HCT116 (cell line): Measurements from ENCODE around the gene TTC27. TPM values are rescaled to one million over a fixed set of nuclear protein-coding genes. Genes with fewer than 3 reads are reported as not detected.

Source experiments
- ATAC-seq: fragments of 200-7000 bp; cut with Tn5 transposase; 2 replicates; pipeline ENCODE4 v1.9.1; 2020; ENCODE audit warnings: mild to moderate bottlenecking, moderate library complexity
- BruUV-seq: library from RNA; stranded (reverse); fragments of 400-500 nt; replicated peaks from 2 replicates; lab custom pipeline; 2021; lab: Mats Ljungman, UMichigan
- CTCF ChIA-PET: fragments of 300-600 bp; sonication (Branson Sonifier 250); formaldehyde crosslinking; loops from one replicate; lab custom pipeline; 2021; ENCODE audit warnings: antibody characterized with exemption; lab: Charles Lee
- POLR2A ChIA-PET: fragments of 300-600, 350-600 bp; sonication (Branson Sonifier 250); formaldehyde crosslinking; loops from one replicate; lab custom pipeline; 2021; ENCODE audit warnings: antibody characterized with exemption; lab: Charles Lee
- RAD21 ChIA-PET, 2 experiments: fragments of 300-600 bp; sonication (Branson Sonifier 250); formaldehyde crosslinking; loops; one replicate each; lab custom pipeline; 2023; ENCODE audit warnings: low total read pairs in 2 of 2; ENCODE audit not compliant: uncharacterized antibody in 2 of 2, unreplicated experiment in 2 of 2, low non-redundant PET in 1 of 2; lab: Charles Lee
- DNase-seq: peaks from one replicate; pipeline ENCODE4 v3.0.0-alpha.2; 2010; ENCODE audit warnings: low read depth, low spot score
- H2AFZ ChIP-seq: fragments of 200-600 bp; shearing (Covaris generic), sonication (generic); 2 replicates; pipeline ENCODE4 v1.6.1; 2017; ENCODE audit warnings: low read depth, mixed run types, mixed read lengths, antibody characterized with exemption, low read length; ENCODE audit not compliant: poor library complexity, severe bottlenecking
- H3K27ac ChIP-seq: 2 replicates; pipeline ENCODE4 v1.5.1; 2012; ENCODE audit warnings: low read depth, low read length
- H3K27me3 ChIP-seq: fragments of 200-600 bp; sonication (generic); 2 replicates; pipeline ENCODE4 v1.6.1; 2016; ENCODE audit warnings: mixed run types, low read length, mixed read lengths; ENCODE audit not compliant: insufficient read depth
- H3K36me3 ChIP-seq, 2 experiments: fragments of 200-500 bp in 1 of 2; fragments of 200-600 bp in 1 of 2; sonication (Bioruptor generic) in 1 of 2; sonication (generic) in 1 of 2; 2 replicates each; pipeline versions ENCODE4 v1.5.1 to v1.6.1; 2014 to 2016; ENCODE audit warnings: low read length in 2 of 2, inconsistent platforms in 1 of 2, mixed read lengths in 1 of 2, mixed run types in 1 of 2; ENCODE audit not compliant: insufficient read depth in 2 of 2, control insufficient read depth in 1 of 2
- H3K4me1 ChIP-seq, 2 experiments: fragments of 200-600 bp in 1 of 2; sonication (generic) in 1 of 2; 2 replicates each; pipeline versions ENCODE4 v1.5.1 to v1.6.1; 2012 to 2017; ENCODE audit warnings: low read length in 2 of 2, inconsistent platforms in 1 of 2, mild to moderate bottlenecking in 1 of 2, mixed read lengths in 1 of 2, mixed run types in 1 of 2, moderate library complexity in 1 of 2; ENCODE audit not compliant: insufficient read depth in 2 of 2, control insufficient read depth in 1 of 2
- H3K4me2 ChIP-seq: fragments of 200-600 bp; sonication (generic); 2 replicates; pipeline ENCODE4 v1.6.1; 2017; ENCODE audit warnings: mixed run types, low read length, mixed read lengths
- H3K4me3 ChIP-seq, 2 experiments: fragments of 200-600 bp in 1 of 2; sonication (generic) in 1 of 2; replicated peaks in 1 of 2; 2 replicates each; pipeline ENCODE4 v1.5.1; 2011 to 2016; ENCODE audit warnings: low read length in 2 of 2, control low read depth in 1 of 2, low read depth in 1 of 2, mild to moderate bottlenecking in 1 of 2, mixed read lengths in 1 of 2, mixed run types in 1 of 2
- H3K79me2 ChIP-seq: fragments of 200-600 bp; sonication (generic); 2 replicates; pipeline ENCODE4 v1.6.1; 2017; ENCODE audit warnings: mild to moderate bottlenecking, mixed run types, low read length, moderate library complexity, mixed read lengths; ENCODE audit not compliant: insufficient read depth
- H3K9ac ChIP-seq: fragments of 200-600 bp; sonication (generic); 2 replicates; pipeline ENCODE4 v1.6.1; 2016; ENCODE audit warnings: low read length, mixed read lengths
- H3K9me2 ChIP-seq: fragments of 200-600 bp; sonication (generic), shearing (Covaris generic); 2 replicates; pipeline ENCODE4 v1.6.1; 2017; ENCODE audit warnings: mixed run types, mild to moderate bottlenecking, moderate library complexity; ENCODE audit not compliant: insufficient read depth
- H3K9me3 ChIP-seq, 2 experiments: fragments of 200-500 bp in 1 of 2; fragments of 200-600 bp in 1 of 2; sonication (Bioruptor generic) in 1 of 2; sonication (generic) in 1 of 2; 2 replicates each; pipeline ENCODE4 v1.6.1; 2014 to 2017; ENCODE audit warnings: low read length in 2 of 2, mixed read lengths in 2 of 2, inconsistent platforms in 1 of 2, low read depth in 1 of 2, mild to moderate bottlenecking in 1 of 2, mixed run types in 1 of 2, moderate library complexity in 1 of 2; ENCODE audit not compliant: control insufficient read depth in 1 of 2, insufficient read depth in 1 of 2
- H4K20me1 ChIP-seq: fragments of 200-600 bp; sonication (generic), shearing (Covaris generic); 2 replicates; pipeline ENCODE4 v1.6.1; 2017; ENCODE audit warnings: mixed run types, mild to moderate bottlenecking, moderate library complexity; ENCODE audit not compliant: insufficient read depth
- CBX3 ChIP-seq: IDR thresholded peaks from 2 replicates; pipeline ENCODE4 v1.6.1; 2012; ENCODE audit warnings: low read depth
- CEBPB ChIP-seq: IDR thresholded peaks from 2 replicates; pipeline ENCODE4 v1.6.1; 2012; ENCODE audit warnings: low read depth
- EGR1 ChIP-seq: IDR thresholded peaks from 2 replicates; pipeline ENCODE4 v1.6.1; 2012; ENCODE audit warnings: low read depth
- EZH2 ChIP-seq: fragments of 200-600 bp; sonication (generic); IDR thresholded peaks from 2 replicates; pipeline ENCODE4 v1.6.1; 2017; ENCODE audit warnings: antibody characterized with exemption, mixed run types
- FOSL1 ChIP-seq: IDR thresholded peaks from 2 replicates; pipeline ENCODE4 v1.6.1; 2012; ENCODE audit warnings: low read depth
- JUND ChIP-seq: IDR thresholded peaks from 2 replicates; pipeline ENCODE4 v1.6.1; 2012
- POLR2A ChIP-seq: IDR thresholded peaks from 2 replicates; pipeline ENCODE4 v1.7.0; 2011; ENCODE audit warnings: borderline replicate concordance; ENCODE audit not compliant: insufficient read depth, insufficient read length; ENCODE audit errors: extremely low read depth
- POLR2AphosphoS5 ChIP-seq: IDR thresholded peaks from 2 replicates; pipeline ENCODE4 v1.6.1; 2011; ENCODE audit warnings: mild to moderate bottlenecking, low read depth, low read length, moderate library complexity
- SIN3A ChIP-seq: IDR thresholded peaks from 2 replicates; pipeline ENCODE4 v1.6.1; 2012; ENCODE audit warnings: low read depth
- SP1 ChIP-seq: IDR thresholded peaks from 2 replicates; pipeline ENCODE4 v1.6.1; 2012; ENCODE audit warnings: low read depth
- SRF ChIP-seq: IDR thresholded peaks from 2 replicates; pipeline ENCODE4 v1.6.1; 2012; ENCODE audit warnings: low read depth
- YY1 ChIP-seq: IDR thresholded peaks from 2 replicates; pipeline ENCODE4 v1.6.1; 2011; ENCODE audit warnings: low read length, low read depth, moderate library complexity, mild to moderate bottlenecking; ENCODE audit not compliant: insufficient replicate concordance; ENCODE audit errors: extremely low read depth
- ZFX ChIP-seq: fragments of 450-650 bp; IDR thresholded peaks from 2 replicates; pipeline ENCODE4 v1.6.1; 2017
- ZNF274 ChIP-seq: fragments of 200-500 bp; sonication (Bioruptor generic); IDR thresholded peaks from 2 replicates; pipeline ENCODE4 v1.6.1; 2014; ENCODE audit warnings: mild to moderate bottlenecking, low read depth, low read length, inconsistent platforms
- intact Hi-C: fragments of 100-400 bp; cut with micrococcal nuclease; formaldehyde crosslinking; loops from 2 replicates; pipeline ENCODE4 v1.10.0; 2022
- total RNA-seq: library from RNA; stranded (reverse); gene quantifications from one replicate; pipeline ENCODE4 v1.2.1, GENCODE V29; 2021; ENCODE audit not compliant: unreplicated experiment
- TF ChIP-seq, protein P1 (sequence below): IDR thresholded peaks from 2 replicates; pipeline ENCODE4 v1.6.1; 2012
- TF ChIP-seq, protein P2 (sequence below), 3 experiments: fragments of 200-600 bp in 1 of 3; sonication (generic) in 1 of 3; IDR thresholded peaks in 2 of 3; conservative IDR thresholded peaks in 1 of 3; 2 replicates each; pipeline ENCODE4 v1.5.1; 2012 to 2017; ENCODE audit warnings: low read depth in 2 of 3, low read length in 2 of 3, antibody characterized with exemption in 1 of 3, borderline replicate concordance in 1 of 3, control low read depth in 1 of 3, mild to moderate bottlenecking in 1 of 3, mixed read lengths in 1 of 3, mixed run types in 1 of 3, moderate library complexity in 1 of 3; ENCODE audit not compliant: insufficient read depth in 1 of 3
- TF ChIP-seq, protein P3 (sequence below): IDR thresholded peaks from 2 replicates; pipeline ENCODE4 v1.6.1; 2012; ENCODE audit warnings: low read depth
- TF ChIP-seq, protein P4 (sequence below): IDR thresholded peaks from 2 replicates; pipeline ENCODE4 v1.6.1; 2012
- TF ChIP-seq, protein P5 (sequence below): IDR thresholded peaks from 2 replicates; pipeline ENCODE4 v1.6.1; 2011; ENCODE audit warnings: mild to moderate bottlenecking, low read length, moderate library complexity; ENCODE audit not compliant: insufficient replicate concordance; ENCODE audit errors: extremely low read depth

TTC27 gene
- total RNA-seq, 1 experiment from 2014 or later = 24.4 TPM

DNA sequence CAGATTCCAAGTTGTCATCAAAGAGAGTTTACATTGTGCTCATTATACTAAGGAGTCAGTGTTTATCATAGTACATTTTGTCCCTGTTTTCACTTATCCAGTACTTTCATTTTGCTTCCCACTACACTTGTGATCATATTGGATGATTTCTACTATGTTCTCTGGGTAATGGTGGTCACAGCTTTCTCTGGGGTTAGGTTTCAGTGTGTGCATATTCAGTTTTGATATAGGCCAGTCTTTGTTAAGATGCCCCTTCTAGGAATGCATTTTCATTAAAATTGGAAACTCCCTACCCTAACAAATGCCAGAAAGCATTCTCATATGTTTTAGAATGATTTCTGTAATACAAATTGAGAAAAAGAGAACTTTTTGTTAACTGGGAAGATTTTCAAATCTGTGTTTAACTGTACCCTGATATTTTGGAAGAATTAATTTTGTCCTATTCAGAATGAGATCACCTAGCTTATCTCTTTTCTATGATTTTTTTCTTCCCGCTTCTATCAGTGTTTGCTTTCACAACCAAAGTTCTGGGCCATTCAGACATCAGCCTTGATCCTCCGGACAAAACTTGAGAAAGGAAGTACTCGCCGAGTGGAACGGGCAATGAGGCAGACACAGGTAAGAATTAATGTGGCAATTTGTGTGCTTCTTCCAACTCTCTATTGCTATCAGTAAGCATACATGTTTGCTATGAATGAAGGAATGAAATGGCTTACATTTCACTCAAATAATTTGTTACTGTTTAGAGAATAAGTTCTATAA lies 74.6 kb downstream of the TTC27 start:
- ChIA-PET CTCF (no interaction called here), RAD21 (no interaction called here), POLR2A (no interaction called here)
- Histone ChIP-seq H3K27me3 (no peaks in the 10 kb centered on the region), H3K27ac (no peak overlapping the region), H3K9me2 (no peaks in the 10 kb centered on the region), H4K20me1 (no peaks in the 10 kb centered on the region), H3K9ac (no peak overlapping the region), H3K36me3 (0 out of 4 replicates have a peak, but pooled peaks cover 0 to 3% of the 10 kb centered on the region in 2 experiments), H3K9me3 (no peaks in the 10 kb centered on the region), H3K4me3 (no peak overlapping the region), H2AFZ (no peak overlapping the region), H3K79me2 (no peaks in the 10 kb centered on the region), H3K4me2 (no peak overlapping the region), H3K4me1 (no peaks in the 10 kb centered on the region)
- intact Hi-C loops = no loop called here
- no peak for DNase-seq
- ATAC-seq = no peak
- TF ChIP-seq EGR1 (no peak), EZH2 (no peak), SP1 (no peak), CBX3 (no peak), ZFX (no peak), ZNF274 (no peak), CEBPB (no peak), SRF (no peak), POLR2A (no peak), YY1 (no peak), SIN3A (no peak), POLR2AphosphoS5 (no peak), JUND (no peak), FOSL1 (no peak)
- TF ChIP-seq, protein P1, sequence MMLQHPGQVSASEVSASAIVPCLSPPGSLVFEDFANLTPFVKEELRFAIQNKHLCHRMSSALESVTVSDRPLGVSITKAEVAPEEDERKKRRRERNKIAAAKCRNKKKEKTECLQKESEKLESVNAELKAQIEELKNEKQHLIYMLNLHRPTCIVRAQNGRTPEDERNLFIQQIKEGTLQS = no peak
- TF ChIP-seq, protein P2, sequence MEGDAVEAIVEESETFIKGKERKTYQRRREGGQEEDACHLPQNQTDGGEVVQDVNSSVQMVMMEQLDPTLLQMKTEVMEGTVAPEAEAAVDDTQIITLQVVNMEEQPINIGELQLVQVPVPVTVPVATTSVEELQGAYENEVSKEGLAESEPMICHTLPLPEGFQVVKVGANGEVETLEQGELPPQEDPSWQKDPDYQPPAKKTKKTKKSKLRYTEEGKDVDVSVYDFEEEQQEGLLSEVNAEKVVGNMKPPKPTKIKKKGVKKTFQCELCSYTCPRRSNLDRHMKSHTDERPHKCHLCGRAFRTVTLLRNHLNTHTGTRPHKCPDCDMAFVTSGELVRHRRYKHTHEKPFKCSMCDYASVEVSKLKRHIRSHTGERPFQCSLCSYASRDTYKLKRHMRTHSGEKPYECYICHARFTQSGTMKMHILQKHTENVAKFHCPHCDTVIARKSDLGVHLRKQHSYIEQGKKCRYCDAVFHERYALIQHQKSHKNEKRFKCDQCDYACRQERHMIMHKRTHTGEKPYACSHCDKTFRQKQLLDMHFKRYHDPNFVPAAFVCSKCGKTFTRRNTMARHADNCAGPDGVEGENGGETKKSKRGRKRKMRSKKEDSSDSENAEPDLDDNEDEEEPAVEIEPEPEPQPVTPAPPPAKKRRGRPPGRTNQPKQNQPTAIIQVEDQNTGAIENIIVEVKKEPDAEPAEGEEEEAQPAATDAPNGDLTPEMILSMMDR (IDR thresholded peaks at IDR 0.05 in 2 of 3, conservative IDR thresholded peaks at IDR 0.05 in 1 of 3; ENCODE audit: borderline replicate concordance in 1 of 3, insufficient read depth in 1 of 3, low read depth in 2 of 3, low read length in 2 of 3) = no peak
- TF ChIP-seq, protein P3, sequence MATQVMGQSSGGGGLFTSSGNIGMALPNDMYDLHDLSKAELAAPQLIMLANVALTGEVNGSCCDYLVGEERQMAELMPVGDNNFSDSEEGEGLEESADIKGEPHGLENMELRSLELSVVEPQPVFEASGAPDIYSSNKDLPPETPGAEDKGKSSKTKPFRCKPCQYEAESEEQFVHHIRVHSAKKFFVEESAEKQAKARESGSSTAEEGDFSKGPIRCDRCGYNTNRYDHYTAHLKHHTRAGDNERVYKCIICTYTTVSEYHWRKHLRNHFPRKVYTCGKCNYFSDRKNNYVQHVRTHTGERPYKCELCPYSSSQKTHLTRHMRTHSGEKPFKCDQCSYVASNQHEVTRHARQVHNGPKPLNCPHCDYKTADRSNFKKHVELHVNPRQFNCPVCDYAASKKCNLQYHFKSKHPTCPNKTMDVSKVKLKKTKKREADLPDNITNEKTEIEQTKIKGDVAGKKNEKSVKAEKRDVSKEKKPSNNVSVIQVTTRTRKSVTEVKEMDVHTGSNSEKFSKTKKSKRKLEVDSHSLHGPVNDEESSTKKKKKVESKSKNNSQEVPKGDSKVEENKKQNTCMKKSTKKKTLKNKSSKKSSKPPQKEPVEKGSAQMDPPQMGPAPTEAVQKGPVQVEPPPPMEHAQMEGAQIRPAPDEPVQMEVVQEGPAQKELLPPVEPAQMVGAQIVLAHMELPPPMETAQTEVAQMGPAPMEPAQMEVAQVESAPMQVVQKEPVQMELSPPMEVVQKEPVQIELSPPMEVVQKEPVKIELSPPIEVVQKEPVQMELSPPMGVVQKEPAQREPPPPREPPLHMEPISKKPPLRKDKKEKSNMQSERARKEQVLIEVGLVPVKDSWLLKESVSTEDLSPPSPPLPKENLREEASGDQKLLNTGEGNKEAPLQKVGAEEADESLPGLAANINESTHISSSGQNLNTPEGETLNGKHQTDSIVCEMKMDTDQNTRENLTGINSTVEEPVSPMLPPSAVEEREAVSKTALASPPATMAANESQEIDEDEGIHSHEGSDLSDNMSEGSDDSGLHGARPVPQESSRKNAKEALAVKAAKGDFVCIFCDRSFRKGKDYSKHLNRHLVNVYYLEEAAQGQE = no peak
- TF ChIP-seq, protein P4, sequence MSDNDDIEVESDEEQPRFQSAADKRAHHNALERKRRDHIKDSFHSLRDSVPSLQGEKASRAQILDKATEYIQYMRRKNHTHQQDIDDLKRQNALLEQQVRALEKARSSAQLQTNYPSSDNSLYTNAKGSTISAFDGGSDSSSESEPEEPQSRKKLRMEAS = no peak
- TF ChIP-seq, protein P5, sequence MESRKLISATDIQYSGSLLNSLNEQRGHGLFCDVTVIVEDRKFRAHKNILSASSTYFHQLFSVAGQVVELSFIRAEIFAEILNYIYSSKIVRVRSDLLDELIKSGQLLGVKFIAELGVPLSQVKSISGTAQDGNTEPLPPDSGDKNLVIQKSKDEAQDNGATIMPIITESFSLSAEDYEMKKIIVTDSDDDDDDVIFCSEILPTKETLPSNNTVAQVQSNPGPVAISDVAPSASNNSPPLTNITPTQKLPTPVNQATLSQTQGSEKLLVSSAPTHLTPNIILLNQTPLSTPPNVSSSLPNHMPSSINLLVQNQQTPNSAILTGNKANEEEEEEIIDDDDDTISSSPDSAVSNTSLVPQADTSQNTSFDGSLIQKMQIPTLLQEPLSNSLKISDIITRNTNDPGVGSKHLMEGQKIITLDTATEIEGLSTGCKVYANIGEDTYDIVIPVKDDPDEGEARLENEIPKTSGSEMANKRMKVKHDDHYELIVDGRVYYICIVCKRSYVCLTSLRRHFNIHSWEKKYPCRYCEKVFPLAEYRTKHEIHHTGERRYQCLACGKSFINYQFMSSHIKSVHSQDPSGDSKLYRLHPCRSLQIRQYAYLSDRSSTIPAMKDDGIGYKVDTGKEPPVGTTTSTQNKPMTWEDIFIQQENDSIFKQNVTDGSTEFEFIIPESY = no peak
- no TSS peak for BruUV-seq
